Ascending aorta (tissue), 2 donors: Measurements from ENCODE around the gene FBLIM1. TPM values are rescaled to one million over a fixed set of nuclear protein-coding genes. Genes with fewer than 3 reads are reported as not detected.

Experiments
- DNase-seq, 2 donors: peaks; one replicate each; pipeline ENCODE4 v3.0.0-alpha.2; 2019; ENCODE audit warnings: low spot score in 2 of 2
- H3K27ac ChIP-seq, 2 donors: fragments of 200-600 bp; sonication (generic); one replicate each; pipeline ENCODE4 v1.5.1; 2016 to 2017; ENCODE audit warnings: mild to moderate bottlenecking in 1 of 2
- H3K27me3 ChIP-seq: fragments of 200-600 bp; sonication (generic); one replicate; pipeline ENCODE4 v1.5.1; 2017
- H3K36me3 ChIP-seq, 2 donors: fragments of 200-600 bp; sonication (generic); one replicate each; pipeline ENCODE4 v1.5.1; 2016
- H3K4me1 ChIP-seq, 2 donors: fragments of 200-600 bp; sonication (generic); one replicate each; pipeline ENCODE4 v1.5.1; 2016 to 2017; ENCODE audit warnings: mild to moderate bottlenecking in 1 of 2
- H3K4me3 ChIP-seq, 2 donors: fragments of 200-600 bp; sonication (generic); one replicate each; pipeline ENCODE4 v1.5.1; 2016 to 2017; ENCODE audit warnings: mild to moderate bottlenecking in 1 of 2
- H3K9me3 ChIP-seq, 2 donors: fragments of 200-600 bp; sonication (generic); one replicate each; pipeline ENCODE4 v1.5.1; 2016
- CTCF ChIP-seq, 3 experiments: fragments of 200-600 bp in 2 of 3; fragments of 450-650 bp in 1 of 3; sonication (generic) in 2 of 3; IDR thresholded peaks; one replicate each; pipeline ENCODE4 v1.5.1; 2016 to 2019; ENCODE audit warnings: antibody characterized with exemption in 3 of 3, mild to moderate bottlenecking in 1 of 3, moderate library complexity in 1 of 3
- intact Hi-C: fragments of 100-400 bp; cut with DNase I; formaldehyde crosslinking; loops from one replicate; pipeline ENCODE4 v1.15.1; 2023
- total RNA-seq: library from RNA; depleted of rRNA; stranded (reverse); fragments of >200 nt; gene quantifications from one replicate; pipeline ENCODE4 v1.1.0, GENCODE V29; 2016

The FBLIM1 gene
- total RNA-seq, 1 donor from 2014 or later: 641 TPM

DNA sequence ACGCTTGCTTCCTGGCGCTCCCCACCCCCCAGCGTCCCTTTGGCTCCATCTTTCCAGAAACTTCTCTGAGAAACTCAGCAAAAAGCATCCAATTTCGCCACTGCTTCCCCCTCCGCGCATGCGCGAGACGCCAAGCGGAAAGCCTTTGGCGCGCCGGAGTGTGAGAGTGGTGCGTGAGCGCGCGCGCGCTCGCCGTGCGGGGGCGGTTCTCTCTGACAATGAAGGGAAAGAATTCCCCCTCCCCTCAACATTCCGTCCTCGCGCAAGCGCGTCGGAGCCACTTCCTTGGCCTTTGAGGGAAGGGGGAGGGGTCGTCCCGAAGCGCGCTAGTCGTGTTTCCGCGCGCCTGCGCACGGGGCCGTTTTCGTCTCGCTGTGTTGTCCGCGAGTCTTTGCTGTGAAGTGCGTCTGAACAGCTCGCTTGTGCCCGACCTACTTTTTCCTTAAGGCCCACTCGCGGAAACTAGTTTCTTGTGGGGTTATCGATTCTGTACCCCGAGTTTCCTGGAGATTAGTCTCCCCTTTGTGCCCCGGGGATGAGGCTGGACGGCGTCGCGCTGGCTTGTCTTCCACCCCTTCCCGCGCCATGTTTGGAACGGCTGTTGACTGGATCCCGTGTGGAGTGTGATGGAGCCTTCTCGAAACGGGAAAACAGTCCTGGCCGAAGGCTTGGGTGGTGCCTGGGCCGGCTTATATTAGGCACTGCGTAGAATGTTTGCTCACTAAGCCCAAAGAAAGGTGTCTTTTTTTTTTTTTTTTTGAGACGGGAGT lies 77.3 kb downstream of the FBLIM1 start:
- peak; percentile 97 to 100 for DNase-seq
- intact Hi-C loops: loop anchor here (1.0 to 2.0 kb wide), 2 partner anchors 11 to 51 kb away; partner anchors contain the start of gene SPEN
- Histone ChIP-seq H3K4me3 (peak overlapping the region; percentile 79 to 95), H3K9me3 (no peaks in the 10 kb centered on the region), H3K27ac (peak overlapping the region; percentile 100), H3K4me1 (peaks cover 0 to 30% of the 10 kb centered on the region in 2 donors), H3K27me3 (no peaks in the 10 kb centered on the region), H3K36me3 (no peaks in the 10 kb centered on the region)
- TF ChIP-seq CTCF (IDR thresholded peaks at IDR 0.05): no peak

Other genes with a start within 250 kb of the FBLIM1 start
- gene CASP9, start 234.6 kb upstream of the FBLIM1 start, total RNA-seq: 15.5 TPM
- 11.4 TPM for gene DNAJC16, start 231.9 kb upstream of the FBLIM1 start, total RNA-seq
- gene AGMAT, start 173.7 kb upstream of the FBLIM1 start, total RNA-seq: 1.1 TPM
- 13.0 TPM for gene DDI2, start 141.3 kb upstream of the FBLIM1 start, total RNA-seq
- 129 TPM for gene PLEKHM2, start 74.5 kb upstream of the FBLIM1 start, total RNA-seq
- 5.7 TPM for gene SLC25A34, start 22.5 kb upstream of the FBLIM1 start, total RNA-seq
- not detected for gene TMEM82, start 16.3 kb upstream of the FBLIM1 start, total RNA-seq
- gene UQCRHL, start 48.9 kb downstream of the FBLIM1 start, total RNA-seq: not detected
- gene SPEN, start 88.9 kb downstream of the FBLIM1 start, total RNA-seq: 53.9 TPM
- 155 TPM for gene ZBTB17, start 217.3 kb downstream of the FBLIM1 start, total RNA-seq
- gene SRARP, start 245.4 kb downstream of the FBLIM1 start, total RNA-seq: not detected